Caco-2 (cell line): ENCODE measurements around the gene ABHD12B. TPM values are rescaled to one million over a fixed set of nuclear protein-coding genes. Genes with fewer than 3 reads are reported as not detected.

Source experiments
- BruUV-seq: library from RNA; stranded (reverse); fragments of 400-500 nt; replicated peaks from 2 replicates; lab custom pipeline; 2021; lab: Mats Ljungman, UMichigan
- CTCF ChIA-PET: fragments of 300-600 bp; sonication (Branson Sonifier 250); formaldehyde crosslinking; loops from one replicate; lab custom pipeline; 2022; ENCODE audit warnings: antibody characterized with exemption; lab: Charles Lee
- POLR2A ChIA-PET: fragments of 300-600 bp; sonication (Branson Sonifier 250); formaldehyde crosslinking; loops from one replicate; lab custom pipeline; 2022; ENCODE audit warnings: antibody characterized with exemption; lab: Charles Lee
- DNase-seq, 2 experiments: peaks; one replicate each; pipeline versions ENCODE4 v3.0.0 to v3.0.0-alpha.2; 2020 to 2022
- H3K27me3 ChIP-seq: replicated peaks from 2 replicates; pipeline ENCODE4 v1.6.0; 2011; ENCODE audit warnings: low read length; ENCODE audit not compliant: control insufficient read depth, insufficient read depth
- H3K36me3 ChIP-seq: 2 replicates; pipeline ENCODE4 v1.5.1; 2011; ENCODE audit warnings: low read length; ENCODE audit not compliant: control insufficient read depth, insufficient read depth
- H3K4me1 ChIP-seq: fragments of 250-450 bp; sonication (Bioruptor Pico); 2 replicates; pipeline ENCODE4 v1.5.1; 2020; ENCODE audit warnings: mild to moderate bottlenecking
- H3K4me3 ChIP-seq: 2 replicates; pipeline ENCODE4 v1.5.1; 2011; ENCODE audit warnings: low read depth, mild to moderate bottlenecking, control low read depth, low read length
- H3K9me3 ChIP-seq: fragments of 250-450 bp; sonication (Bioruptor Pico); 2 replicates; pipeline ENCODE4 v1.5.1; 2020; ENCODE audit warnings: mild to moderate bottlenecking, moderate library complexity
- H3K27ac Mint-ChIP-seq: one replicate; pipeline ENCODE4 v1.8.0; 2022; ENCODE audit warnings: mixed read lengths; ENCODE audit not compliant: unreplicated experiment
- H3K27me3 Mint-ChIP-seq: one replicate; pipeline ENCODE4 v1.8.0; 2022; ENCODE audit warnings: mixed read lengths; ENCODE audit not compliant: insufficient read depth, unreplicated experiment
- H3K36me3 Mint-ChIP-seq: one replicate; pipeline ENCODE4 v1.8.0; 2022; ENCODE audit warnings: mild to moderate bottlenecking, mixed read lengths; ENCODE audit not compliant: insufficient read depth, unreplicated experiment
- H3K4me1 Mint-ChIP-seq: one replicate; pipeline ENCODE4 v1.8.0; 2022; ENCODE audit warnings: low read depth, mixed read lengths; ENCODE audit not compliant: unreplicated experiment
- H3K4me3 Mint-ChIP-seq: one replicate; pipeline ENCODE4 v1.8.0; 2022; ENCODE audit warnings: mild to moderate bottlenecking, moderate library complexity, mixed read lengths; ENCODE audit not compliant: unreplicated experiment
- H3K9me3 Mint-ChIP-seq: one replicate; pipeline ENCODE4 v1.8.0; 2022; ENCODE audit warnings: mixed read lengths; ENCODE audit not compliant: unreplicated experiment
- intact Hi-C: fragments of 100-400 bp; cut with micrococcal nuclease; formaldehyde crosslinking; loops from one replicate; pipeline ENCODE4 v1.10.0; 2022; ENCODE audit not compliant: unreplicated experiment
- total RNA-seq: library from RNA; stranded (reverse); gene quantifications from 2 replicates; pipeline ENCODE4 v1.2.3, GENCODE V29; 2022
- TF ChIP-seq, protein P1 (sequence below), 2 experiments: fragments of 200-600 bp in 1 of 2; IDR thresholded peaks; 1 replicate in 1 of 2; 2 replicates in 1 of 2; pipeline versions ENCODE4 v1.5.1 to v1.8.0; 2011 to 2022; ENCODE audit warnings: antibody characterized with exemption in 1 of 2, control low read depth in 1 of 2, inconsistent platforms in 1 of 2, low read depth in 1 of 2, low read length in 1 of 2, mild to moderate bottlenecking in 1 of 2, moderate library complexity in 1 of 2; ENCODE audit not compliant: insufficient read depth in 1 of 2, severe bottlenecking in 1 of 2, unreplicated experiment in 1 of 2

Gene ABHD12B
- total RNA-seq, 1 experiment from 2014 or later: not detected

DNA sequence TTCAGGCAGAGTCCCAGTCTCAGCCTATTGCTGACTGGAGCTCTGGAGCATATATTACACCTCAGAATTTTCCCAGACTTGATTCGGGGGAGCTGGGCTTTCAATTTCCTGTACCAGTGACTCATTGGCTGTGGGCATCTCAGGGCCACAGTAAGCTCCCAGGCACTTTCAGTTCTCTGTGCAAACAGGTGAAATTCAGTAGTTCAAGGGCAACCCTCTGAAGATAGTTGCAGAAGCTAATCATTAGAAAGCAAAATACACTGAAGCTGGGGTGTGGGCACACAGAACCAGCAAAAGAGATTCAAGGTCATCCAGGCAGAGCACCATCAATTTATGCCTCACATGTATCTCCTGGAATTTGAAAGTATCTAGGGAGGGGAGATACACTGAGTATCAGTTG lies 32.8 kb upstream of the ABHD12B start:
- H3K27me3 ChIP-seq: peaks cover 2% of the 10 kb centered on the region; the same call in 1 of the 2 replicates

GRCh38 chr14:50839691-50840090 lies 32.2 kb upstream of the ABHD12B start:
- H3K36me3 Mint-ChIP-seq: no peaks in the 10 kb centered on the region
- H3K4me3 Mint-ChIP-seq: no peak overlapping the region
- no peaks in the 10 kb centered on the region for H3K36me3 ChIP-seq

More for the DNA sequence above, 32.8 kb upstream of the ABHD12B start:
- Mint-ChIP-seq H3K4me1 (no peaks in the 10 kb centered on the region), H3K36me3 (no peaks in the 10 kb centered on the region), H3K4me3 (no peak overlapping the region), H3K9me3 (no peaks in the 10 kb centered on the region), H3K27ac (no peak overlapping the region), H3K27me3 (peaks cover 16% of the 10 kb centered on the region)
- intact Hi-C loops: no loop called here
- BruUV-seq: no TSS peak
- POLR2A ChIA-PET: no interaction called here
- Histone ChIP-seq H3K9me3 (no peaks in the 10 kb centered on the region), H3K4me1 (peaks cover 4% of the 10 kb centered on the region; the same call in 1 of the 2 replicates), H3K4me3 (no peak overlapping the region), H3K36me3 (no peaks in the 10 kb centered on the region)
- CTCF ChIA-PET: interaction anchor here (3.1 kb wide), 1 partner anchor 21 kb away, joined by 13 read pairs; no protein-coding TSS in a partner anchor
- DNase-seq: no peak
- TF ChIP-seq, protein P1, sequence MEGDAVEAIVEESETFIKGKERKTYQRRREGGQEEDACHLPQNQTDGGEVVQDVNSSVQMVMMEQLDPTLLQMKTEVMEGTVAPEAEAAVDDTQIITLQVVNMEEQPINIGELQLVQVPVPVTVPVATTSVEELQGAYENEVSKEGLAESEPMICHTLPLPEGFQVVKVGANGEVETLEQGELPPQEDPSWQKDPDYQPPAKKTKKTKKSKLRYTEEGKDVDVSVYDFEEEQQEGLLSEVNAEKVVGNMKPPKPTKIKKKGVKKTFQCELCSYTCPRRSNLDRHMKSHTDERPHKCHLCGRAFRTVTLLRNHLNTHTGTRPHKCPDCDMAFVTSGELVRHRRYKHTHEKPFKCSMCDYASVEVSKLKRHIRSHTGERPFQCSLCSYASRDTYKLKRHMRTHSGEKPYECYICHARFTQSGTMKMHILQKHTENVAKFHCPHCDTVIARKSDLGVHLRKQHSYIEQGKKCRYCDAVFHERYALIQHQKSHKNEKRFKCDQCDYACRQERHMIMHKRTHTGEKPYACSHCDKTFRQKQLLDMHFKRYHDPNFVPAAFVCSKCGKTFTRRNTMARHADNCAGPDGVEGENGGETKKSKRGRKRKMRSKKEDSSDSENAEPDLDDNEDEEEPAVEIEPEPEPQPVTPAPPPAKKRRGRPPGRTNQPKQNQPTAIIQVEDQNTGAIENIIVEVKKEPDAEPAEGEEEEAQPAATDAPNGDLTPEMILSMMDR (IDR thresholded peaks at IDR 0.05; ENCODE audit: insufficient read depth in 1 of 2, low read depth in 1 of 2, low read length in 1 of 2, severe bottlenecking in 1 of 2, unreplicated experiment in 1 of 2): no peak

DNA sequence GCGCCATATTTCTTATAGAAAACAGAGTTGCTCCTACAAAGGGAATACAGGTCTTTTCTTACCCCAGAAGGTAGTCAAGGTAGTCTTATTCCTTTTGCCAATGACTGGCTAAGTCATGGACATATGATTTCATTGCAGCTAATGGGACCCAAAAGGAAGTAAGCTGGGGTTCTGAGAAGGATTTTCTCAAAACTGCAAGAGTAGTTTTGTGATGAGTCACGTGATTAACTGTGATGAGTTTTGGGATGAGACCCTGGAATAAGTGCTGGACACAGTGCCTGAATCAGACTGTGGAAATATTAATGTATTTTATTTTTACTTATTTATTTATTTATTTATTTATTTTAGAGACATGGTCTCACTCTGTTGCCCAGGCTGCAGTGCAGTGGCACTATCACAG lies 27.5 kb upstream of the ABHD12B start:
- H3K4me3 Mint-ChIP-seq: no peak overlapping the region
- Histone ChIP-seq H3K4me3 (no peak overlapping the region), H3K36me3 (no peaks in the 10 kb centered on the region), H3K9me3 (no peaks in the 10 kb centered on the region), H3K4me1 (no peaks in the 10 kb centered on the region), H3K27me3 (no peaks in the 10 kb centered on the region; the same call in 1 of the 2 replicates)
- POLR2A ChIA-PET: no interaction called here
- TF ChIP-seq, protein P1 (IDR thresholded peaks at IDR 0.05; ENCODE audit: insufficient read depth in 1 of 2, low read depth in 1 of 2, low read length in 1 of 2, severe bottlenecking in 1 of 2, unreplicated experiment in 1 of 2): no peak
- no TSS peak for BruUV-seq
- no peak overlapping the region for H3K27ac Mint-ChIP-seq
- no peaks in the 10 kb centered on the region for H3K4me1 Mint-ChIP-seq
- CTCF ChIA-PET: no interaction called here
- H3K27me3 Mint-ChIP-seq: peaks cover 3% of the 10 kb centered on the region
- no peaks in the 10 kb centered on the region for H3K36me3 Mint-ChIP-seq
- intact Hi-C loops: no loop called here
- no peak for DNase-seq
- H3K9me3 Mint-ChIP-seq: no peaks in the 10 kb centered on the region

More at GRCh38 chr14:50839691-50840090, 32.2 kb upstream of the ABHD12B start:
- no peak for DNase-seq
- ChIA-PET CTCF (interaction anchor here (3.1 kb wide), 1 partner anchor 21 kb away, joined by 13 read pairs; no protein-coding TSS in a partner anchor), POLR2A (interaction anchor here (0.6 kb wide), 1 partner anchor 1115 kb away, joined by 3 read pairs; no protein-coding TSS in a partner anchor)
- no peak overlapping the region for H3K27ac Mint-ChIP-seq
- H3K27me3 Mint-ChIP-seq: peaks cover 13% of the 10 kb centered on the region
- H3K9me3 ChIP-seq: no peaks in the 10 kb centered on the region
- H3K4me1 ChIP-seq: no peaks in the 10 kb centered on the region
- no TSS peak for BruUV-seq
- TF ChIP-seq, protein P1 (IDR thresholded peaks at IDR 0.05; ENCODE audit: insufficient read depth in 1 of 2, low read depth in 1 of 2, low read length in 1 of 2, severe bottlenecking in 1 of 2, unreplicated experiment in 1 of 2): no peak
- no peaks in the 10 kb centered on the region for H3K9me3 Mint-ChIP-seq
- intact Hi-C loops: no loop called here
- H3K27me3 ChIP-seq: peaks cover 2% of the 10 kb centered on the region; the same call in 1 of the 2 replicates
- H3K4me1 Mint-ChIP-seq: no peaks in the 10 kb centered on the region
- H3K4me3 ChIP-seq: no peak overlapping the region
